ENCODE data around the gene PTTG1. TPM values are rescaled to one million over a fixed set of nuclear protein-coding genes. Genes with fewer than 3 reads are reported as not detected.
"Not testable (repeated sequence)": the region's sequence is repeated elsewhere in the genome, so short reads cannot be mapped to it uniquely, and the experiment has no call there.

The PTTG1 gene
- total RNA-seq, 2 experiments from 2014 or later = 15.1 to 17.6 TPM

GRCh38 chr5:160436017-160436416 is 14.4 kb downstream of the PTTG1 start:
- DNase-seq (no peak), ATAC-seq (ENCODE audit: poor library complexity) (no peak)
- intact Hi-C loops (cut with DNase I, micrococcal nuclease) = loop anchor here in 1 of 2 experiments (5.0 kb wide), 1 partner anchor 351 kb away; no protein-coding TSS in a partner anchor
- H3K27ac Mint-ChIP-seq = no peak overlapping the region
- POLR2A ChIA-PET = no interaction called here
- no peaks in the 10 kb centered on the region for H3K36me3 Mint-ChIP-seq (ENCODE audit: low read depth)
- Histone ChIP-seq H3K27me3 (ENCODE audit: control insufficient read depth in 1 of 2, insufficient read depth in 2 of 2, low read length in 2 of 2) (no peaks in the 10 kb centered on the region), H3K36me3 (ENCODE audit: insufficient read depth, low read length) (no peaks in the 10 kb centered on the region), H3K4me1 (ENCODE audit: insufficient read depth, low read length) (peaks cover 12% of the 10 kb centered on the region), H3K27ac (ENCODE audit: low read depth in 1 of 2, low read length in 2 of 2) (no peak overlapping the region), H3K4me3 (ENCODE audit: low read length) (no peak overlapping the region), H3K9me3 (ENCODE audit: control insufficient read depth in 1 of 2, insufficient read depth in 1 of 2, low read length in 2 of 2) (no peaks in the 10 kb centered on the region)
- H3K4me1 Mint-ChIP-seq (ENCODE audit: low read depth) = peaks cover 4% of the 10 kb centered on the region
- CTCF ChIA-PET = no interaction called here
- no peak for TF ChIP-seq CTCF (IDR thresholded peaks at IDR 0.05)
- peaks cover 3% of the 10 kb centered on the region for H3K27me3 Mint-ChIP-seq
- H3K4me3 Mint-ChIP-seq = no peak overlapping the region
- no peaks in the 10 kb centered on the region for H3K9me3 Mint-ChIP-seq

- H3K4me1 Mint-ChIP-seq (ENCODE audit: low read depth); H3K27ac Mint-ChIP-seq; H3K27me3 Mint-ChIP-seq; H3K36me3 Mint-ChIP-seq (ENCODE audit: low read depth); H3K27me3 ChIP-seq (ENCODE audit: control insufficient read depth in 1 of 2, insufficient read depth in 2 of 2, low read length in 2 of 2); H3K9me3 ChIP-seq (ENCODE audit: control insufficient read depth in 1 of 2, insufficient read depth in 1 of 2, low read length in 2 of 2); H3K27ac ChIP-seq (ENCODE audit: low read depth in 1 of 2, low read length in 2 of 2); H3K9me3 Mint-ChIP-seq; ATAC-seq (ENCODE audit: poor library complexity); H3K4me3 Mint-ChIP-seq; H3K4me3 ChIP-seq (ENCODE audit: low read length); H3K36me3 ChIP-seq (ENCODE audit: insufficient read depth, low read length); CTCF ChIA-PET; POLR2A ChIA-PET: not testable (repeated sequence)
- DNase-seq = peak in 1 of 14 experiments; percentile 44
- intact Hi-C loops (cut with DNase I, micrococcal nuclease) = loop anchor here in 1 of 2 experiments (5.0 kb wide), 1 partner anchor 351 kb away; no protein-coding TSS in a partner anchor
- peaks cover 19% of the 10 kb centered on the region for H3K4me1 ChIP-seq (ENCODE audit: insufficient read depth, low read length)
Measured at GRCh38 chr5:160436661-160437060, 15.0 kb downstream of the PTTG1 start.

GRCh38 chr5:160437271-160437670 is 15.6 kb downstream of the PTTG1 start:
- peaks cover 3% of the 10 kb centered on the region for H3K27me3 Mint-ChIP-seq
- no peaks in the 10 kb centered on the region for H3K9me3 Mint-ChIP-seq
- Histone ChIP-seq H3K36me3 (ENCODE audit: insufficient read depth, low read length) (no peaks in the 10 kb centered on the region), H3K9me3 (ENCODE audit: control insufficient read depth in 1 of 2, insufficient read depth in 1 of 2, low read length in 2 of 2) (no peaks in the 10 kb centered on the region), H3K4me1 (ENCODE audit: insufficient read depth, low read length) (peaks cover 19% of the 10 kb centered on the region), H3K4me3 (ENCODE audit: low read length) (no peak overlapping the region), H3K27ac (ENCODE audit: low read depth in 1 of 2, low read length in 2 of 2) (no peak overlapping the region), H3K27me3 (ENCODE audit: control insufficient read depth in 1 of 2, insufficient read depth in 2 of 2, low read length in 2 of 2) (no peaks in the 10 kb centered on the region)
- TF ChIP-seq CTCF (IDR thresholded peaks at IDR 0.05) = no peak
- H3K36me3 Mint-ChIP-seq (ENCODE audit: low read depth) = no peaks in the 10 kb centered on the region
- ATAC-seq (ENCODE audit: poor library complexity) = no peak
- DNase-seq = no peak
- H3K4me1 Mint-ChIP-seq (ENCODE audit: low read depth) = peaks cover 4% of the 10 kb centered on the region
- intact Hi-C loops (cut with DNase I, micrococcal nuclease) = loop anchor here in 1 of 2 experiments (5.0 kb wide), 1 partner anchor 350 kb away; no protein-coding TSS in a partner anchor
- CTCF ChIA-PET = interaction anchor here (1.6 to 3.4 kb wide), 2 partner anchors 15 to 22 kb away, joined by 4 to 114 read pairs; partner anchors contain the start of genes PTTG1 and SLU7
- POLR2A ChIA-PET = interaction anchor here (2.6 to 3.4 kb wide), 4 partner anchors 15 to 70 kb away, joined by 21 to 32 read pairs (median 26); partner anchors contain the start of genes PTTG1 and SLU7
- H3K27ac Mint-ChIP-seq = no peak overlapping the region
- no peak overlapping the region for H3K4me3 Mint-ChIP-seq

Data from CD4-positive, alpha-beta T cell (primary cell).